T47D (cell line): ENCODE data around the gene PLPPR3.

Experiments used
- DNase-seq, 2 experiments: peaks; one replicate each; pipeline versions ENCODE4 v3.0.0 to v3.0.0-alpha.2; 2011 to 2012; ENCODE audit warnings: low read depth in 1 of 2, low spot score in 1 of 2
- JUND ChIP-seq: IDR thresholded peaks from 2 replicates; pipeline ENCODE4 v1.6.1; 2012; ENCODE audit warnings: low read depth
- in situ Hi-C: cut with HindIII; loops from 2 replicates; pipeline ENCODE4 v1.10.0; 2016; ENCODE audit warnings: low sequenced_read_pairs, low pct_unique_long_range_greater_than_20kb

Gene PLPPR3

GRCh38 chr19:821825-822503, at the start of gene PLPPR3:
Gene PLPPR3, minus strand, starts transcription at chr19:821955. Its CDS starts 396 bp downstream, at chr19:821559.
- TF ChIP-seq JUND: no peak
- no peak for DNase-seq
- in situ Hi-C loops: no loop called here

GRCh38 chr19:870963-871401, 49.2 kb upstream of the PLPPR3 start:
- no peak for DNase-seq
- in situ Hi-C loops: no loop called here
- no peak for TF ChIP-seq JUND

GRCh38 chr19:870314-870713, 48.6 kb upstream of the PLPPR3 start:
- no peak for DNase-seq
- in situ Hi-C loops: no loop called here
- TF ChIP-seq JUND: no peak

GRCh38 chr19:869245-870177, 47.8 kb upstream of the PLPPR3 start:
- in situ Hi-C loops: no loop called here
- TF ChIP-seq JUND: no peak
- DNase-seq: no peak

GRCh38 chr19:868458-869244, 46.9 kb upstream of the PLPPR3 start:
- no peak for TF ChIP-seq JUND
- in situ Hi-C loops: no loop called here
- no peak for DNase-seq

- no peak for TF ChIP-seq JUND
- in situ Hi-C loops: no loop called here
- DNase-seq: no peak
These were observed 46.2 kb upstream of the PLPPR3 start for GRCh38 chr19:867855-868457.

GRCh38 chr19:867301-867793, 45.6 kb upstream of the PLPPR3 start:
- no peak for TF ChIP-seq JUND
- in situ Hi-C loops: no loop called here

GRCh38 chr19:866769-867300, 45.1 kb upstream of the PLPPR3 start:
- no peak for TF ChIP-seq JUND
- no peak for DNase-seq
- in situ Hi-C loops: no loop called here

More at GRCh38 chr19:867301-867793, 45.6 kb upstream of the PLPPR3 start:
- DNase-seq: no peak

- in situ Hi-C loops: no loop called here
- no peak for DNase-seq
- no peak for TF ChIP-seq JUND
These were observed 41.5 kb upstream of the PLPPR3 start for GRCh38 chr19:863315-863620.

- in situ Hi-C loops: no loop called here
- DNase-seq: peak; percentile 57
- TF ChIP-seq JUND: no peak
These were observed 41.0 kb upstream of the PLPPR3 start for GRCh38 chr19:862581-863314.
